ENCODE results near the gene MAP6D1.

Gene MAP6D1

GRCh38 chr3:183826448-183827250 lies 1.3 kb upstream of the MAP6D1 start:
- no peak overlapping the region for H3K4me3 ChIP-seq (ENCODE audit: low read depth, low read length)
- DNase-seq (ENCODE audit: low read depth), result no peak

GRCh38 chr3:183824761-183825455 lies 469 bp downstream of the MAP6D1 start:
- DNase-seq (ENCODE audit: low read depth), result no peak
- peak overlapping the region; percentile 57 for H3K4me3 ChIP-seq (ENCODE audit: low read depth, low read length)

- DNase-seq (ENCODE audit: low read depth), result no peak
- peak overlapping the region; percentile 57 for H3K4me3 ChIP-seq (ENCODE audit: low read depth, low read length)
Observed at GRCh38 chr3:183823963-183824362, 1.4 kb downstream of the MAP6D1 start.

- no peak overlapping the region for H3K4me3 ChIP-seq (ENCODE audit: low read depth, low read length)
- DNase-seq (ENCODE audit: low read depth), result no peak
Observed at GRCh38 chr3:183822631-183823030, 2.7 kb downstream of the MAP6D1 start.

GRCh38 chr3:183819831-183820230 lies 5.5 kb downstream of the MAP6D1 start:
- DNase-seq (ENCODE audit: low read depth), result no peak
- H3K4me3 ChIP-seq (ENCODE audit: low read depth, low read length), result no peak overlapping the region

- no peak overlapping the region for H3K4me3 ChIP-seq (ENCODE audit: low read depth, low read length)
- DNase-seq (ENCODE audit: low read depth), result no peak
Observed at GRCh38 chr3:183818706-183819624, 6.4 kb downstream of the MAP6D1 start.

GRCh38 chr3:183818041-183818620 lies 7.2 kb downstream of the MAP6D1 start:
- DNase-seq (ENCODE audit: low read depth), result no peak
- H3K4me3 ChIP-seq (ENCODE audit: low read depth, low read length), result no peak overlapping the region

- H3K4me3 ChIP-seq (ENCODE audit: low read depth, low read length), result no peak overlapping the region
- no peak for DNase-seq (ENCODE audit: low read depth)
Observed at GRCh38 chr3:183817639-183818038, 7.7 kb downstream of the MAP6D1 start.

GRCh38 chr3:183816681-183817510 lies 8.5 kb downstream of the MAP6D1 start:
- DNase-seq (ENCODE audit: low read depth), result no peak
- H3K4me3 ChIP-seq (ENCODE audit: low read depth, low read length), result no peak overlapping the region

GRCh38 chr3:183815951-183816475 lies 9.4 kb downstream of the MAP6D1 start:
- no peak for DNase-seq (ENCODE audit: low read depth)
- no peak overlapping the region for H3K4me3 ChIP-seq (ENCODE audit: low read depth, low read length)

GRCh38 chr3:183815563-183815940 lies 9.8 kb downstream of the MAP6D1 start:
- no peak for DNase-seq (ENCODE audit: low read depth)
- no peak overlapping the region for H3K4me3 ChIP-seq (ENCODE audit: low read depth, low read length)

- no peak overlapping the region for H3K4me3 ChIP-seq (ENCODE audit: low read depth, low read length)
- DNase-seq (ENCODE audit: low read depth), result no peak
Observed at GRCh38 chr3:183814240-183814639, 11.1 kb downstream of the MAP6D1 start.

GRCh38 chr3:183812761-183813445 lies 12.5 kb downstream of the MAP6D1 start:
- no peak overlapping the region for H3K4me3 ChIP-seq (ENCODE audit: low read depth, low read length)
- DNase-seq (ENCODE audit: low read depth), result no peak

- H3K4me3 ChIP-seq (ENCODE audit: low read depth, low read length), result no peak overlapping the region
- DNase-seq (ENCODE audit: low read depth), result no peak
Observed at GRCh38 chr3:183811638-183812037, 13.7 kb downstream of the MAP6D1 start.

- no peak overlapping the region for H3K4me3 ChIP-seq (ENCODE audit: low read depth, low read length)
- DNase-seq (ENCODE audit: low read depth), result no peak
Observed at GRCh38 chr3:183810643-183811594, 14.5 kb downstream of the MAP6D1 start.

- no peak for DNase-seq (ENCODE audit: low read depth)
- no peak overlapping the region for H3K4me3 ChIP-seq (ENCODE audit: low read depth, low read length)
Observed at GRCh38 chr3:183809270-183809669, 16.1 kb downstream of the MAP6D1 start.

GRCh38 chr3:183808355-183808754 lies 17.0 kb downstream of the MAP6D1 start:
- H3K4me3 ChIP-seq (ENCODE audit: low read depth, low read length), result no peak overlapping the region
- DNase-seq (ENCODE audit: low read depth), result no peak

All from skeletal muscle cell (primary cell).